ENCODE data around the gene ERVK3-1.

DNA sequence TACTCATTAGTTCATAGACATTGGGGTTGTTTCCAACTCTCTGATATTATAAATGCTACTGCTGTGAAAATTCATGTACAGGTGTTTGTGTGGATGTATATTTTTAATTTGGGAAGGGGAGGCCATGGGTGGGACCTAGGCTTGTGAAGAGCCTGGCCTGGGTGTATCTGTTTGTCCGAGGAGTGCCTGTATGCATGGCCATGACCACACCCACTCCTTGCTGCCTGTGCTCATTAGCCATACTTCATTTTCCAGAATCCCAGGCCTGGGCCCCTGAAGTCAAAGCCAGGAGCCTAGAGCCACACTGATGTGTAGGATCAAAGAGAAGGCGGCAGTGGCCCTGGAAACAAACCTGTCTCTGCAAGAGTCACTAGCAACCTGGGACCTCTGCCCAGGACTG lies 10.4 kb downstream of the ERVK3-1 start:
- TF ChIP-seq, protein P1, sequence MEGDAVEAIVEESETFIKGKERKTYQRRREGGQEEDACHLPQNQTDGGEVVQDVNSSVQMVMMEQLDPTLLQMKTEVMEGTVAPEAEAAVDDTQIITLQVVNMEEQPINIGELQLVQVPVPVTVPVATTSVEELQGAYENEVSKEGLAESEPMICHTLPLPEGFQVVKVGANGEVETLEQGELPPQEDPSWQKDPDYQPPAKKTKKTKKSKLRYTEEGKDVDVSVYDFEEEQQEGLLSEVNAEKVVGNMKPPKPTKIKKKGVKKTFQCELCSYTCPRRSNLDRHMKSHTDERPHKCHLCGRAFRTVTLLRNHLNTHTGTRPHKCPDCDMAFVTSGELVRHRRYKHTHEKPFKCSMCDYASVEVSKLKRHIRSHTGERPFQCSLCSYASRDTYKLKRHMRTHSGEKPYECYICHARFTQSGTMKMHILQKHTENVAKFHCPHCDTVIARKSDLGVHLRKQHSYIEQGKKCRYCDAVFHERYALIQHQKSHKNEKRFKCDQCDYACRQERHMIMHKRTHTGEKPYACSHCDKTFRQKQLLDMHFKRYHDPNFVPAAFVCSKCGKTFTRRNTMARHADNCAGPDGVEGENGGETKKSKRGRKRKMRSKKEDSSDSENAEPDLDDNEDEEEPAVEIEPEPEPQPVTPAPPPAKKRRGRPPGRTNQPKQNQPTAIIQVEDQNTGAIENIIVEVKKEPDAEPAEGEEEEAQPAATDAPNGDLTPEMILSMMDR (IDR thresholded peaks at IDR 0.05): no peak
- no peak for TF ChIP-seq POLR2A (IDR thresholded peaks at IDR 0.05)
